HG03571 (cell line): ENCODE data around the gene RBP2.

Experiments used
- ATAC-seq: cut with Tn5 transposase; IDR thresholded peaks from one replicate; pipeline ENCODE4 v1.9.1; 2021; ENCODE audit not compliant: unreplicated experiment

RBP2 gene

GRCh38 chr3:139482206-139482605, 5.9 kb upstream of the RBP2 start:
- ATAC-seq, result no peak

- no peak for ATAC-seq
These were observed 4.8 kb upstream of the RBP2 start for GRCh38 chr3:139481116-139481515.

- ATAC-seq, result no peak
These were observed 4.3 kb upstream of the RBP2 start for GRCh38 chr3:139480585-139480984.

GRCh38 chr3:139477710-139478640, 1.7 kb upstream of the RBP2 start:
- no peak for ATAC-seq

GRCh38 chr3:139473155-139473771, 3.1 kb downstream of the RBP2 start:
- ATAC-seq, result no peak

GRCh38 chr3:139472380-139473010, 3.8 kb downstream of the RBP2 start:
- ATAC-seq, result no peak

GRCh38 chr3:139470199-139470598, 6.1 kb downstream of the RBP2 start:
- ATAC-seq, result no peak

- no peak for ATAC-seq
These were observed 7.9 kb downstream of the RBP2 start for GRCh38 chr3:139468399-139468798.

- ATAC-seq, result no peak
These were observed 10.0 kb downstream of the RBP2 start for GRCh38 chr3:139466360-139466759.

- ATAC-seq, result no peak
These were observed 10.7 kb downstream of the RBP2 start for GRCh38 chr3:139465636-139466035.

- no peak for ATAC-seq
These were observed 12.8 kb downstream of the RBP2 start for GRCh38 chr3:139463466-139463865.

- ATAC-seq, result no peak
These were observed 15.8 kb downstream of the RBP2 start for GRCh38 chr3:139460529-139460928.

GRCh38 chr3:139460076-139460475, 16.2 kb downstream of the RBP2 start:
- ATAC-seq, result no peak

- ATAC-seq, result no peak
These were observed 18.0 kb downstream of the RBP2 start for GRCh38 chr3:139458348-139458747.

GRCh38 chr3:139457066-139457465, 19.2 kb downstream of the RBP2 start:
- ATAC-seq, result no peak

- ATAC-seq, result no peak
These were observed 19.9 kb downstream of the RBP2 start for GRCh38 chr3:139456386-139456785.

- no peak for ATAC-seq
These were observed 20.5 kb downstream of the RBP2 start for GRCh38 chr3:139455855-139456254.

- ATAC-seq, result no peak
These were observed 21.1 kb downstream of the RBP2 start for GRCh38 chr3:139455206-139455605.

GRCh38 chr3:139454346-139454745, 22.0 kb downstream of the RBP2 start:
- ATAC-seq, result no peak

GRCh38 chr3:139450159-139450558, 26.2 kb downstream of the RBP2 start:
- no peak for ATAC-seq

GRCh38 chr3:139449566-139449965, 26.8 kb downstream of the RBP2 start:
- no peak for ATAC-seq

GRCh38 chr3:139448104-139448503, 28.2 kb downstream of the RBP2 start:
- ATAC-seq, result no peak
